Stomach (tissue), 9 donors: ENCODE results near the gene ETNPPL. TPM values are rescaled to one million over a fixed set of nuclear protein-coding genes. Genes with fewer than 3 reads are reported as not detected.

Experiments
- DNase-seq, 2 donors: peaks; one replicate each; pipeline versions ENCODE4 v3.0.0 to v3.0.0-alpha.2; 2013 to 2019
- H3K27ac ChIP-seq, 5 donors: fragments of 200-600 bp in 4 of 5; sonication (generic) in 4 of 5; one replicate each; pipeline ENCODE4 v1.5.1; 2013 to 2019; ENCODE audit warnings: mild to moderate bottlenecking in 1 of 5, moderate library complexity in 1 of 5
- H3K27me3 ChIP-seq, 3 donors: fragments of 200-600 bp; sonication (generic); one replicate each; pipeline ENCODE4 v1.5.1; 2017 to 2019; ENCODE audit warnings: mixed run types in 1 of 3
- H3K36me3 ChIP-seq, 4 donors: fragments of 200-600 bp; sonication (generic); 1 replicate in 3 of 4; 2 replicates in 1 of 4; pipeline ENCODE4 v1.5.1; 2016 to 2019
- H3K4me1 ChIP-seq, 4 donors: fragments of 200-600 bp; sonication (generic); one replicate each; pipeline ENCODE4 v1.5.1; 2016 to 2019
- H3K4me3 ChIP-seq, 4 donors: fragments of 200-600 bp; sonication (generic) in 3 of 4; one replicate each; pipeline ENCODE4 v1.5.1; 2016 to 2019; ENCODE audit warnings: mild to moderate bottlenecking in 1 of 4
- H3K9me3 ChIP-seq, 4 donors: fragments of 200-600 bp; sonication (generic); one replicate each; pipeline ENCODE4 v1.5.1; 2016 to 2019
- CTCF ChIP-seq, 7 experiments: fragments of 450-650 bp in 4 of 7; fragments of 200-600 bp in 3 of 7; sonication (generic) in 3 of 7; IDR thresholded peaks; one replicate each; pipeline ENCODE4 v1.5.1; 2016 to 2019; ENCODE audit warnings: antibody characterized with exemption in 7 of 7, control low read depth in 2 of 7, mild to moderate bottlenecking in 1 of 7
- EP300 ChIP-seq: sonication (generic); formaldehyde crosslinking; IDR thresholded peaks from one replicate; pipeline ENCODE4 v1.6.1; 2017; ENCODE audit warnings: antibody characterized with exemption
- POLR2A ChIP-seq, 4 donors: fragments of 450-650 bp; IDR thresholded peaks; one replicate each; pipeline ENCODE4 v1.6.1; 2016; ENCODE audit warnings: antibody characterized with exemption in 4 of 4, control low read depth in 2 of 4, mild to moderate bottlenecking in 1 of 4, moderate library complexity in 1 of 4
- POLR2AphosphoS5 ChIP-seq, 3 donors: sonication (generic); formaldehyde crosslinking; IDR thresholded peaks; one replicate each; pipeline ENCODE4 v1.6.1; 2016; ENCODE audit warnings: antibody characterized with exemption in 3 of 3
- WGBS, 5 donors: extraction: QIAGEN DNeasy Blood & Tissue Kit in 3 of 5; methylation state at CpG; one replicate each; pipeline versions ENCODE4 v1.1.5 to v1.1.7; 2013 to 2018; 5-methylcytosine and 5-hydroxymethylcytosine counted together
- intact Hi-C: fragments of 100-400 bp; cut with DNase I; formaldehyde crosslinking; loops from one replicate; pipeline ENCODE4 v1.15.1; 2023; ENCODE audit warnings: low total_unique reads
- polyA plus RNA-seq, 3 donors: library from polyadenylated mRNA; stranded (reverse); fragments of 200-250 nt; gene quantifications; one replicate each; pipeline ENCODE4 v1.2.3, GENCODE V29; 2013
- total RNA-seq, 5 donors: library from RNA; depleted of rRNA; stranded (reverse); fragments of >200 nt; gene quantifications; one replicate each; pipeline versions ENCODE4 v1.1.0 to v1.2.3, GENCODE V29; 2014 to 2016
- donor health status: healthy with polysubstance abuse.
- donor health status: Bipolar disorder and iron deficiency.
- donor health status: healthy.

ETNPPL gene
- total and polyA plus RNA-seq, 8 donors = 1.9 to 15.6 (median 5.0) TPM; not detected in 2

GRCh38 chr4:108793415-108793814 lies 30.6 kb upstream of the ETNPPL start:
- Histone ChIP-seq H3K4me3 (no peak overlapping the region), H3K9me3 (no peaks in the 10 kb centered on the region), H3K27ac (no peak overlapping the region), H3K36me3 (no peaks in the 10 kb centered on the region), H3K27me3 (no peaks in the 10 kb centered on the region), H3K4me1 (peaks cover 0 to 5% (median 0%) of the 10 kb centered on the region in 4 donors)
- TF ChIP-seq POLR2A (IDR thresholded peaks at IDR 0.05) = no peak
- no peak for TF ChIP-seq CTCF (IDR thresholded peaks at IDR 0.05)
- no peak for TF ChIP-seq POLR2AphosphoS5 (IDR thresholded peaks at IDR 0.05)
- TF ChIP-seq EP300 = no peak
- DNase-seq = no peak
- intact Hi-C loops = no loop called here
- 78 to 100% (median 94%) methylated on average over 1 of the region's 1 CpG for WGBS, 5 donors

- Histone ChIP-seq H3K9me3 (no peaks in the 10 kb centered on the region), H3K4me1 (no peaks in the 10 kb centered on the region), H3K4me3 (no peak overlapping the region), H3K36me3 (no peaks in the 10 kb centered on the region), H3K27ac (no peak overlapping the region), H3K27me3 (no peaks in the 10 kb centered on the region)
- whole genome bisulfite sequencing, 5 donors = 96 to 98% (median 97%) methylated on average over 8 to 9 of the region's 9 CpGs
- TF ChIP-seq POLR2AphosphoS5 (IDR thresholded peaks at IDR 0.05) = no peak
- TF ChIP-seq POLR2A (IDR thresholded peaks at IDR 0.05) = no peak
- TF ChIP-seq CTCF (IDR thresholded peaks at IDR 0.05) = no peak
- no peak for TF ChIP-seq EP300
- DNase-seq = no peak
- intact Hi-C loops = no loop called here
Observed at GRCh38 chr4:108788731-108789130, 25.9 kb upstream of the ETNPPL start.

- Histone ChIP-seq H3K36me3 (no peaks in the 10 kb centered on the region), H3K4me3 (no peak overlapping the region), H3K4me1 (no peaks in the 10 kb centered on the region), H3K9me3 (no peaks in the 10 kb centered on the region), H3K27ac (no peak overlapping the region), H3K27me3 (no peaks in the 10 kb centered on the region)
- intact Hi-C loops = no loop called here
- WGBS, 5 donors = 93 to 97% (median 95%) methylated on average over 16 of the region's 16 CpGs
- no peak for TF ChIP-seq POLR2A (IDR thresholded peaks at IDR 0.05)
- no peak for TF ChIP-seq EP300
- TF ChIP-seq POLR2AphosphoS5 (IDR thresholded peaks at IDR 0.05) = no peak
- TF ChIP-seq CTCF (IDR thresholded peaks at IDR 0.05) = no peak
- DNase-seq = no peak
Observed at GRCh38 chr4:108787724-108788123, 24.9 kb upstream of the ETNPPL start.

- H3K27me3 ChIP-seq = no peaks in the 10 kb centered on the region
- 90 to 94% (median 92%) methylated on average over 14 of the region's 14 CpGs for WGBS, 5 donors
- H3K36me3 ChIP-seq = no peaks in the 10 kb centered on the region
- H3K27ac ChIP-seq = no peak overlapping the region
- TF ChIP-seq EP300 (no peak), POLR2A (IDR thresholded peaks at IDR 0.05) (no peak), POLR2AphosphoS5 (IDR thresholded peaks at IDR 0.05) (no peak), CTCF (IDR thresholded peaks at IDR 0.05) (no peak)
- no peak overlapping the region for H3K4me3 ChIP-seq
- intact Hi-C loops = no loop called here
- no peaks in the 10 kb centered on the region for H3K9me3 ChIP-seq
- no peak for DNase-seq
- no peaks in the 10 kb centered on the region for H3K4me1 ChIP-seq
Observed at GRCh38 chr4:108787106-108787505, 24.3 kb upstream of the ETNPPL start.
